CD4-positive, CD25-positive, alpha-beta regulatory T cell (primary cell): ENCODE data around the gene NINL. TPM values are rescaled to one million over a fixed set of nuclear protein-coding genes. Genes with fewer than 3 reads are reported as not detected.

ENCODE experiments used
- ATAC-seq, 2 donors: fragments of 150-1000 bp; cut with Tn5 transposase; one replicate each; pipeline ENCODE4 v1.10.0; 2021; ENCODE audit warnings: low read depth in 2 of 2, moderate number of reproducible peaks in 2 of 2, moderate library complexity in 1 of 2
- DNase-seq, 3 donors: peaks; one replicate each; pipeline versions ENCODE4 v3.0.0 to v3.0.0-alpha.2; 2012 to 2022; ENCODE audit warnings: mixed read lengths in 1 of 3
- H3K27ac ChIP-seq: one replicate; pipeline ENCODE4 v1.7.0; 2013; ENCODE audit warnings: mild to moderate bottlenecking, low read length; ENCODE audit not compliant: insufficient read depth, poor library complexity, severe bottlenecking
- H3K27me3 ChIP-seq: one replicate; pipeline ENCODE4 v1.7.0; 2013; ENCODE audit warnings: low read length; ENCODE audit not compliant: control insufficient read depth, insufficient read depth
- H3K36me3 ChIP-seq: one replicate; pipeline ENCODE4 v1.7.0; 2013; ENCODE audit warnings: mild to moderate bottlenecking, low read length, moderate library complexity; ENCODE audit not compliant: control insufficient read depth, insufficient read depth
- H3K4me1 ChIP-seq: 2 replicates; pipeline ENCODE4 v1.7.0; 2013; ENCODE audit warnings: mild to moderate bottlenecking, low read length; ENCODE audit not compliant: insufficient read depth, control insufficient read depth, poor library complexity, severe bottlenecking
- H3K4me3 ChIP-seq: one replicate; pipeline ENCODE4 v1.7.0; 2013; ENCODE audit warnings: low read depth, mild to moderate bottlenecking, low read length, moderate library complexity
- H3K9me3 ChIP-seq, 2 experiments: 1 replicate in 1 of 2; 2 replicates in 1 of 2; pipeline ENCODE4 v1.7.0; 2013; ENCODE audit warnings: low read length in 2 of 2, mild to moderate bottlenecking in 1 of 2, moderate library complexity in 1 of 2; ENCODE audit not compliant: control insufficient read depth in 2 of 2
- H3K27ac Mint-ChIP-seq, 3 donors: one replicate each; pipeline ENCODE4 v1.8.0; 2020 to 2022; ENCODE audit warnings: mild to moderate bottlenecking in 3 of 3, mixed read lengths in 3 of 3, moderate library complexity in 2 of 3
- H3K27me3 Mint-ChIP-seq: one replicate; pipeline ENCODE4 v1.8.0; 2022; ENCODE audit warnings: mild to moderate bottlenecking, mixed read lengths
- H3K36me3 Mint-ChIP-seq: one replicate; pipeline ENCODE4 v1.8.0; 2020; ENCODE audit warnings: mixed read lengths
- H3K4me1 Mint-ChIP-seq, 4 donors: one replicate each; pipeline ENCODE4 v1.8.0; 2020 to 2022; ENCODE audit warnings: mixed read lengths in 4 of 4, mild to moderate bottlenecking in 1 of 4
- H3K4me3 Mint-ChIP-seq, 4 donors: one replicate each; pipeline ENCODE4 v1.8.0; 2020 to 2022; ENCODE audit warnings: mild to moderate bottlenecking in 4 of 4, mixed read lengths in 4 of 4, moderate library complexity in 3 of 4
- H3K9me3 Mint-ChIP-seq, 7 donors: one replicate each; pipeline ENCODE4 v1.8.0; 2020 to 2022; ENCODE audit warnings: mixed read lengths in 7 of 7, mild to moderate bottlenecking in 3 of 7, moderate library complexity in 2 of 7
- polyA plus RNA-seq, 4 donors: library from polyadenylated mRNA; unstranded; fragments of 300-500 nt; fragmentation: Illumina TruSeq; gene quantifications; one replicate each; pipeline ENCODE4 v1.2.3, GENCODE V29; 2021
- total RNA-seq: library from RNA; stranded (reverse); gene quantifications from one replicate; pipeline ENCODE4 v1.2.3, GENCODE V29; 2022

Gene NINL
- total and polyA plus RNA-seq, 5 donors from 2014 or later = 0.39 to 0.42 TPM; not detected in 3

DNA sequence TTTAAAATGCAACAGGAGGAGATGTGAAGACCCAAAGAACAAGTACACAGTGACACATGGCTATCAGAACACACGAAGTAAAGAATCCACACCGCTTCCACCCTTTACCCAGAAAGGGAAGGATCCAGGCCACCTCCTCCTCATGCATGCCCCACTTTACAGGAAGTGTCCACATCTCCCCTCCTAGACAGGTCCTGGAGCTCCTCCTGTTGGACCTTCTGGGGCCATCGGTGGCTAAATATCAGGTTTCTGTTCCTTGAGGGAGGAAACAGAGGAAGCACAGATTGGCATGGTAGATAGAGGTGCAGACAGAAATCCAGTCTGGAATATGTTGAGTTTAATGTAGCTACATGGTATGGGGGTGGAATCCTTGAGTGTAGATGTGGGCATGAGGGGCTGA, 10.9 kb downstream of the NINL start:
- Mint-ChIP-seq H3K4me1 (peaks cover 0 to 6% (median 0%) of the 10 kb centered on the region in 4 donors), H3K36me3 (no peaks in the 10 kb centered on the region), H3K27me3 (no peaks in the 10 kb centered on the region), H3K4me3 (no peak overlapping the region), H3K27ac (no peak overlapping the region), H3K9me3 (peaks cover 0 to 3% (median 0%) of the 10 kb centered on the region in 7 donors)
- H3K27ac ChIP-seq = no peak overlapping the region
- H3K36me3 ChIP-seq = no peaks in the 10 kb centered on the region
- no peak overlapping the region for H3K4me3 ChIP-seq
- DNase-seq (no peak), ATAC-seq (no peak)
- no peaks in the 10 kb centered on the region for H3K9me3 ChIP-seq
- no peaks in the 10 kb centered on the region for H3K4me1 ChIP-seq
- H3K27me3 ChIP-seq = no peaks in the 10 kb centered on the region

DNA sequence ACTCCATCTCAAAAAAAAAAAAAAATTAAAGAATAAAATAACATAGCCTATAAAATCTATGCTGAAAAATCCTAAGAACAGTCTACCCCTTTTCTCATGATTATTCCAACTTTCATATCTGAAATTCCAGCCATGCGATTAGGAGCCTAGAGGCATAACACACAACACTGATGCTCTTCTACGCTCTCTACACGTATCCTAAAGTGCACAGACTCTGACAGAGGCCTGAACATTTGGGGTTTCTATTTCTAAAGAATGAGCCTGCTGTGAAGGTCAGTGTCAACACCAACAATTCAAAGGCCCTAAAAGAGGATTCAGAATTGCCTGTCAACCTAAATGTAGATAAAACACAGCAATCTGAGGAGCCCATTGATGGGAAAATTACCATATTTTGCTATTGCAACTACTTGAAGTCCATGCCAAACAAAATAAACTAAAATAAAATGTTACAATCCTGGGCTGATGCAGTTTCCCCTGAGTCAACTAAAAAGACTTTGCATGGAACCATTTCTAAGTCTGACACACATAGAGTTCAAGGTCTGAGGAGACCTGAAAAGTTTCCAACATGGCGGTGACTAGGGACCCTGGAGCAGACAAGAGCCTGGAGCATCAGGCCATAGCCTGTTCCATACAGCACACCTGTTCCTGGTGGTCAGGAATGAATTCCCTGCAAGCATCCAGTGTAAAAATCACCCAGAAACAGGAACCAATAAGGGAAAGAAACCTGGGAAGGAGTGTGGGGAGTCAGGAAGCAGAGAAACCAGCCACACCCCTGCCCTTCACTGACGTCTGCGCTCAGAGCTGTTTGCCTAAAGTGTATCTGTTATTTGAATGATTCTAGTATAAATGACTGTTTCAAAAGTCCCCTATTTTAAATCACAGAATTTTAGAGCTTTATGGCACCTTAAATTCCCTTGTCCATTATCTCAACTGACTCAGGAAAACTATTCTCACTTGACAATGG, 11.8 kb downstream of the NINL start:
- Histone ChIP-seq H3K27ac (no peak overlapping the region), H3K9me3 (no peaks in the 10 kb centered on the region), H3K4me1 (no peaks in the 10 kb centered on the region), H3K27me3 (no peaks in the 10 kb centered on the region), H3K36me3 (no peaks in the 10 kb centered on the region), H3K4me3 (no peak overlapping the region)
- H3K4me3 Mint-ChIP-seq = no peak overlapping the region
- H3K36me3 Mint-ChIP-seq = no peaks in the 10 kb centered on the region
- no peaks in the 10 kb centered on the region for H3K27me3 Mint-ChIP-seq
- DNase-seq (no peak), ATAC-seq (no peak)
- peaks cover 0 to 6% (median 0%) of the 10 kb centered on the region in 4 donors for H3K4me1 Mint-ChIP-seq
- H3K9me3 Mint-ChIP-seq = peaks cover 0 to 3% (median 0%) of the 10 kb centered on the region in 7 donors
- H3K27ac Mint-ChIP-seq = no peak overlapping the region

DNA sequence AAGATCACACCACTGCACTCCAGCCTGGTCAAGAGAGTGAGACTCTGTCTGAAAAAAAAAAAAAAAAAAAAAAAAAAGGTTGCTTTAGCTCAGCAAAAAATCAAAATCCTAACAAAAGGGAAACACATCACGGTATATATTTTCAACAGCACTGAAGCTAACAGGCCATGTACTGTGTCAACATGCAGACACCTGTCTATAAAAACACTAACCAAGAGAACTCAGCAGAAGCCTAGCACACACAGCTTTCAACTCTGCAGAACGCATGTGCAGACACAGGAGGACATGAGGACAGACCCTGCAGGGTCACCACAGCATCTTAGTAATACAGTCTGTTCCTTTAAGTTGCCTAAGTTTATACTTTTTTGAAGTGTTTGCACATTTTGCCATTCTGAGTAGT, 13.5 kb downstream of the NINL start:
- H3K4me1 ChIP-seq = no peaks in the 10 kb centered on the region
- no peaks in the 10 kb centered on the region for H3K27me3 ChIP-seq
- no peaks in the 10 kb centered on the region for H3K36me3 Mint-ChIP-seq
- H3K4me1 Mint-ChIP-seq = peaks cover 0 to 6% (median 1%) of the 10 kb centered on the region in 4 donors
- no peak overlapping the region for H3K27ac Mint-ChIP-seq
- no peak overlapping the region for H3K4me3 Mint-ChIP-seq
- no peaks in the 10 kb centered on the region for H3K36me3 ChIP-seq
- no peak overlapping the region for H3K27ac ChIP-seq
- no peaks in the 10 kb centered on the region for H3K9me3 ChIP-seq
- H3K4me3 ChIP-seq = no peak overlapping the region
- peaks cover 8% of the 10 kb centered on the region for H3K27me3 Mint-ChIP-seq
- DNase-seq (no peak), ATAC-seq (no peak)
- H3K9me3 Mint-ChIP-seq = peaks cover 0 to 3% (median 0%) of the 10 kb centered on the region in 7 donors

DNA sequence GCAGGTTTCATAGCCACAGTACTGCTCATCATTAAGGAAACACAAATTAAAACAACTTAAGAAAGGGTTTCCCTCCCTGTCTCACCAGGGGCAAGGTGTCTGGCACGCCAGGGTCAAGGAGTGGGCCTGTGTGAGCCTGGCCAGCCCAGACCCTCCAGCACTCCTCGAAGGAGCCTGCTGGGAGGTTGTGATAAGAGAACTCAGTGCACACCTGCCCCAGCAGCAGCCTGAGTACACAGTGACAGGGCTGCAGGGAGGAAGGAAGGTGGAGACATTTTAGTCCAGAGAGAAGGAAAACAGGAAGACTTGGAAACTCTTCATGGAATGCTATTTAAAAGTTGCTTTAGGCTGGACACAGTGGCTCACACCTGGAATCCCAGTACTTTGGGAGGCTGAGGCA, 14.1 kb downstream of the NINL start:
- ATAC-seq (no peak), DNase-seq (no peak)
- H3K27ac ChIP-seq = no peak overlapping the region
- no peak overlapping the region for H3K4me3 ChIP-seq
- H3K4me1 ChIP-seq = no peaks in the 10 kb centered on the region
- Mint-ChIP-seq H3K27me3 (peaks cover 8% of the 10 kb centered on the region), H3K27ac (no peak overlapping the region), H3K9me3 (peaks cover 0 to 3% (median 0%) of the 10 kb centered on the region in 7 donors), H3K4me1 (peaks cover 0 to 6% (median 1%) of the 10 kb centered on the region in 4 donors), H3K4me3 (no peak overlapping the region), H3K36me3 (no peaks in the 10 kb centered on the region)
- H3K9me3 ChIP-seq = no peaks in the 10 kb centered on the region
- no peaks in the 10 kb centered on the region for H3K27me3 ChIP-seq
- no peaks in the 10 kb centered on the region for H3K36me3 ChIP-seq

DNA sequence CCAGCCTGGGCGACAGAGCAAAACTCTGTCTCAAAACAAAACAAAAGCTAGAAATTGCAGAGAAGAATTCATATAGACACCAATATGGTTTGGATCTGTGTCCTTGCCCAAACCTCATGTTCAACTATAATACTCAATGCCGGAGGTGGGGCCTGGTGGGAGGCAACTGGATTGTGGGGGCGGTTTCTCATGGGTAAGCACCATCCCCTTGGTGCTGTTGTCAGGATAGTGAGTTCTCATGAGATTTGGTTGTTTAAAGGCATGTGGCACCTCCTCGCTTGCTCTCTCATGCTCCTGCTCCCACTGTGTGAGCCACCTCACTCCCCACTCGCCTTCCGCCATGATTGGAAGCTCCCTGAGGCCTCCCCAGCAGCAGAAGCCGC, 15.2 kb downstream of the NINL start:
- no peak for DNase-seq
- no peak for ATAC-seq
- peaks cover 0 to 3% (median 0%) of the 10 kb centered on the region in 7 donors for H3K9me3 Mint-ChIP-seq
- Histone ChIP-seq H3K4me1 (no peaks in the 10 kb centered on the region), H3K27me3 (no peaks in the 10 kb centered on the region), H3K36me3 (no peaks in the 10 kb centered on the region), H3K9me3 (no peaks in the 10 kb centered on the region), H3K4me3 (no peak overlapping the region), H3K27ac (no peak overlapping the region)
- H3K27ac Mint-ChIP-seq = no peak overlapping the region
- H3K4me3 Mint-ChIP-seq = no peak overlapping the region
- H3K27me3 Mint-ChIP-seq = peaks cover 8% of the 10 kb centered on the region
- peaks cover 0 to 6% (median 1%) of the 10 kb centered on the region in 4 donors for H3K4me1 Mint-ChIP-seq
- no peaks in the 10 kb centered on the region for H3K36me3 Mint-ChIP-seq

DNA sequence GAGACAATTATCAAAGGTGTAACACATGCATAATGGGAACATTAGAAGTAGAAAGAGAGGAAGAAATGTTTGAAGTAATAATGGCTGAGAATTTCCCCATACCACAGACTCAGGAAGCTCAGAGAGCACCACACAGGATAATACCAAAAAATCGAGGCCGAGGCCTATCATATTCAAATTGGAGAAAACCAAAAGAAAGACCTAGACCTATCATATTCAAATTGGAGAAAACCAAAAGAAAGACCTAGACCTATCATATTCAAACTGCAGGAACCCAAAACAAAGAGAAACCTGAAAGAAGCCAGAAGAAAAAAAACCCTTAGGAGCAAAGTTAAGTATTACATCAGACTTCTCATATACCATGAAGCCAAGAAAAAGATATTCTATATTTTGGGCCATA, 18.0 kb downstream of the NINL start:
- ATAC-seq (no peak), DNase-seq (no peak)
- no peaks in the 10 kb centered on the region for H3K27me3 ChIP-seq
- Mint-ChIP-seq H3K4me3 (no peak overlapping the region), H3K4me1 (peaks cover 0 to 6% (median 1%) of the 10 kb centered on the region in 4 donors), H3K36me3 (peaks cover 3% of the 10 kb centered on the region), H3K27me3 (peaks cover 8% of the 10 kb centered on the region), H3K9me3 (peaks cover 0 to 6% (median 2%) of the 10 kb centered on the region in 7 donors), H3K27ac (no peak overlapping the region)
- no peak overlapping the region for H3K4me3 ChIP-seq
- H3K27ac ChIP-seq = no peak overlapping the region
- H3K36me3 ChIP-seq = no peaks in the 10 kb centered on the region
- no peaks in the 10 kb centered on the region for H3K4me1 ChIP-seq
- no peaks in the 10 kb centered on the region for H3K9me3 ChIP-seq

DNA sequence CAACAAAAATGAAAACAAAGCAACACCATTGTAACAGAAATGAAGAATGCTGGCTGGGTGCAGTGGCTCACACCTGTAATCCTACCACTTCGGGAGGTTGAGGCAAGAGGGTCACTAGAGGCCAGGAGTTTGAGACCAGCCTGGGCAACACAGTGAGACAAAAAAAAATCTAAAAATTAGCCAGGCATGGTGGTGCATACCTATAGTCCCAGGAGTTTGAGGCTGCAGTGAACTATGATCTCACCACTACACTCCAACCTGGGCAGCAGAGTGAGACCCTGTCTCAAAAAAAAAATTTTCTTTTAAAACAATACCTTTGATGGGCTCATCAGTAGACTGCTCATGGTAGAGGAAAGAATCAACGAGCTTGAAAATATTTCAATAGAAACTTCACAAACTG, 18.5 kb downstream of the NINL start:
- no peak overlapping the region for H3K4me3 Mint-ChIP-seq
- peaks cover 0 to 6% (median 2%) of the 10 kb centered on the region in 7 donors for H3K9me3 Mint-ChIP-seq
- ATAC-seq (no peak), DNase-seq (no peak)
- Histone ChIP-seq H3K4me3 (no peak overlapping the region), H3K27ac (no peak overlapping the region), H3K27me3 (no peaks in the 10 kb centered on the region), H3K9me3 (no peaks in the 10 kb centered on the region), H3K4me1 (no peaks in the 10 kb centered on the region), H3K36me3 (no peaks in the 10 kb centered on the region)
- H3K4me1 Mint-ChIP-seq = peaks cover 0 to 6% (median 1%) of the 10 kb centered on the region in 4 donors
- H3K27ac Mint-ChIP-seq = no peak overlapping the region
- H3K36me3 Mint-ChIP-seq = peaks cover 3% of the 10 kb centered on the region
- peaks cover 8% of the 10 kb centered on the region for H3K27me3 Mint-ChIP-seq
